ENCODE results near the gene KLHDC8A.
A peak's percentile ranks its signal among the peaks of the same experiment; 100 is the strongest.
"Not testable (repeated sequence)": the region's sequence is repeated elsewhere in the genome, so short reads cannot be mapped to it uniquely, and the experiment has no call there.

The KLHDC8A gene, protein sequence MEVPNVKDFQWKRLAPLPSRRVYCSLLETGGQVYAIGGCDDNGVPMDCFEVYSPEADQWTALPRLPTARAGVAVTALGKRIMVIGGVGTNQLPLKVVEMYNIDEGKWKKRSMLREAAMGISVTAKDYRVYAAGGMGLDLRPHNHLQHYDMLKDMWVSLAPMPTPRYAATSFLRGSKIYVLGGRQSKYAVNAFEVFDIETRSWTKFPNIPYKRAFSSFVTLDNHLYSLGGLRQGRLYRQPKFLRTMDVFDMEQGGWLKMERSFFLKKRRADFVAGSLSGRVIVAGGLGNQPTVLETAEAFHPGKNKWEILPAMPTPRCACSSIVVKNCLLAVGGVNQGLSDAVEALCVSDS

DNA sequence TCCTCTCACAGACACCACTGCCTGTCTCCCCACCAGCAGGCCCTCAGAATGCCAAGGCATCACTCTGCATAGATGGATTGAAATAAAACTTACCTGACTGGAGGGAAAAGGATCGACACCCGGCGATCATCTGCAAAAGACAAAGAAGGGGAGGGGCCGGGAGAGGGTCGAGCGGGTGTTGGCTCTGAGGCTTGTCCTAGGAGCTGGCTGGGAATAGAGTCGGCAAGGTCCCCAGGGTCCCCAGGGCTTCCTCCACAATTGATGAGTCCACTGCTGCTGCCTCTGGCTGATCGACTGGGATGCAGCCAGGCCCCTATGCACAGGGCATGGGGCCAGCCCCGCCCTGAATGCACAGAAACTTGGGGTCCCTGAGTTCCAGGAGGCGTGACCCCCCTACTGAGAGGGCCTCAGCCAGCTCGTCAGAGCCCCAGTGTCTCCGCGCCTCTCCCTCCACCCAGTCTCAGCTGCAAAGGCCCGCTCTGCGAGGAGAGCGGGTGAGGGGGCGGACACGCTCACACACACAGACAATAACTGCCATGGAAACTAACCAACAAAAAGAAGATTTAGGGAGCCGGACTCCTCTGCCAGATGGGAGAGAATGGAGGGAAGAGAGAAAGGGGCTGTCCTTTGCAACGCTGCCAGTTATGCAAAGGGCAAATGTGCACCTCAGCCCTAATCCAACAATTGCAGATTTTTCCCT, at the start of gene KLHDC8A:
Gene KLHDC8A (minus strand): TSS at position 483 of the 700 bp plus-strand sequence. CDS start 13,318 bp downstream, outside the sequence.
- DNase-seq, result no peak

DNA sequence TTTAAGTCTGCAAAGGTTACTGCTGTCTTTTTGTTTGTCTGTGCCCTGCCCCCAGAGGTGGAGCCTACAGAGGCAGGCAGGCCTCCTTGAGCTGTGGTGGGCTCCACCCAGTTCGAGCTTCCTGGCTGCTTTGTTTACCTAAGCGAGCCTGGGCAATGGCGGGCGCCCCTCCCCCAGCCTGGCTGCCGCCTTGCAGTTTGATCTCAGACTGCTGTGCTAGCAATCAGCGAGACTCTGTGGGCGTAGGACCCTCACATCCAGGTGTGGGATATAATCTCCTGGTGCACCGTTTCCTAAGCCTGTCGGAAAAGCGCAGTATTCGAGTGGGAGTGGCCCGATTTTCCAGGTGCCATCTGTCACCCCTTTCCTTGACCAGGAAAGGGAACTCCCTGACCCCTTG, 49.5 kb upstream of the KLHDC8A start:
- DNase-seq, result not testable (repeated sequence)

DNA sequence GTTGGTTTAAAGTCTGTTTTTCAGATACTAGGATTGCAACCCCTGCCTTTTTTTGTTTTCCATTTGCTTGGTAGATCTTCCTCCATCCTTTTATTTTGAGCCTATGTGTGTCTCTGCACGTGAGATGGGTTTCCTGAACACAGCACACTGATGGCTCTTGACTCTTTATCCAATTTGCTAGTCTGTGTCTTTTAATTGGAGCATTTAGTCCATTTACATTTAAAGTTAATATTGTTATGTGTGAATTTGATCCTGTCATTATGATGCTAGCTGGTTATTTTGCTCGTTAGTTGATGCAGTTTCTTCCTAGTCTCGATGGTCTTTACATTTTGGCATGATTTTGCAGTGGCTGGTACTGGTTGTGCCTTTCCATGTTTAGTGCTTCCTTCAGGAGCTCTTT, 47.8 kb upstream of the KLHDC8A start:
- DNase-seq, result not testable (repeated sequence)

DNA sequence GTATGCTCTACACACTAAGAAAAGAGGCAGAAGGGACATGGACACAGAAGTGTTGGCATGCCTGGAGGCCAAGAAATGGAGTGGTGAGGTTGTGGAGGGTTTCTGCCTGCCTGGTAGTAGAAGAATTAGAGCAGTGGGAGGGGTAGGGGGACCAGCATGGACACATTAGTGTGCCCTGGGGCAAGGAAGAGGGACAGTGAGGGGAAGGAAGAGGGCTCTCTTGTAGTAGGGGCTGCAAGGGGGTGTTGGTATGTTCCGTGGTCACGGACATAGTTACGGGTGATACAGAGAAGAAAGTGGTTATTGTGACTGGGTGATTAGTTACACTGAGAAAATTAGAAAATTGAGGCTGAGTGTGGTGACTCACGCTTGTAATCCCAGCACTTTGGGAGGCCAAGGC, 41.9 kb upstream of the KLHDC8A start:
- DNase-seq, result no peak

DNA sequence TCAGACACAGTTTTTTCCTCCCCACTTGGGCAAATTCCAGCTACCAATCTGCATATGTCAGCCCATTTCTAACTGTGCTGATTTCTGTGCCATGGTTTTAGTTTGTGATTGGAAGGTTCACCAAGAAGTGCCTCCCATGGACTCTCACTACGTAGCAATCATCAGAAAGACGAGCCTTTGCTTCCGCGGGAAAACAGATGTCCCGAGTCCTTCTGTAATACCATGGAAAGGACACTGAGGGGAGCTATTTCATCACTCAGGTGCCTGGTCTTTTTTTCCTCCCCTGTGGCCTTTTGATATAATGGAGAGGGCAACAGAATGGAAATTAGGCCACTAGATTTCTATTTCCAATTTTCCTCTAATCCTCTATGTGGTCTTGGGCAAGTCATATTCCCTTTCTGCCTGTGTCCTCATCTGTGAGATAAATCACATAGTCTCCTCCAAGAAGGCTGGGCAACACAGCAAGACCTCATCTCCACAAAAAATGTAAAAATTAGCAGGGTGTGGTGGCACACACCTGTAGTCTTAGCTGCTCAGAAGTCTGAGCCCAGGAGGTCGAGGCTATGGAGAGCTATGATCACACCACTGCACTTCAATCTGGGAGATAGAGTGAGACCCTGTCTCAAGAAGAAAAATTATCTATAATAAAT, 40.4 kb upstream of the KLHDC8A start:
- DNase-seq, result peak; percentile 29

DNA sequence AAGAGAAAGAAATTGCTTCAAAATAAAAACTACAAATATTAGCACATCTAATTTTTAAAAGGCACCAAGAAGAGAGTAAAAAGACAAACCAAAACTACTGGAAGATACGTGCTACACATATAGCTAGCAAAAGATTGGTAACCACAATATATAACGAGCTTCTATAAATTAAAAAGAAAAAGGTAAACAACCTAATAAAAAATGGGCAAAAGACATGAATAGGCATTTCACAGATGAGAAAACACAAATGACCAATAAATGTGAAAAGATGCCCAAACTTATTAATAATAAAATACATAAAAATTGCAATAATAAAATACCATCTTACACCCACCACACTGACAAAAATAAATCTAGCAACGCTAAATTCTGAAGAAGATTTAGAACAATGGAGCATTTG, 38.9 kb upstream of the KLHDC8A start:
- DNase-seq, result no peak

DNA sequence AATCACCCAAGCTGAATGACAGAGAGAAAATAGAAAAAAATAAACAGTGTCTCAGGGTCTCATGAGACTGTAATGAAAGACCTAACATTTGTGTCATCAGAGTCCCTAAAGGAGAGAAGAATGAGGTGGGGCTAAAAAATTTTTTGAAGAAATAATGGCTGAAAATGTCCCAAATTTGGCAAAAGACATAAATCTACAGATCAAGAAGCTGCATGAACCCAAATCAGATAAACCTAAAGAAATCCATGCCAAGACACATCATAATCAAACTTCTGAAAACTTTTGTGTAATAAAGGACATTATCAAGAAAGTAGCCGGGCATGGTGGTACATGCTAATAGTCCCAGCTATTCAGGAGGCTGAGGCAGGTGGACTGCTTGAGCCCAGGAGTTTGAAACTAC, 35.9 kb upstream of the KLHDC8A start:
- DNase-seq, result no peak

DNA sequence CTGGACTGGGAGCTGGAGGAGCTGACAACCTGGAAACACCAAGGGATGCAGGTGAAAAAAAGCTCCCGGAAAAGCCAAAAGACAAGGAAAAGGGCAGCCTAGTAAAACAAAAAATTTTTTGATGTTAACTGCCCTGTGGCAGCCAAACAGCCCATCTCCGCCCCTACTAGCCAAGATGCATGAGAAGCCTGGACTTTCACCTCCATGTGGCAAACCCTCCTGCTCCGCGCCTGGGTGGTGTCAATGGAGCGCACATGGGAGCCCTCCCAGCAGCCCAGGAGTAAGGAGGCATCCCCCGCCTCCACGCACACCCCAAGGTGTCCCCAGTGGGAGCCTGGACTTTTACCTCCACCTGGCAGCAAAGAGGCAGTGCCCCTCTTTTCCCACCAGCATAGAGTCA, 34.7 kb upstream of the KLHDC8A start:
- no peak for DNase-seq

DNA sequence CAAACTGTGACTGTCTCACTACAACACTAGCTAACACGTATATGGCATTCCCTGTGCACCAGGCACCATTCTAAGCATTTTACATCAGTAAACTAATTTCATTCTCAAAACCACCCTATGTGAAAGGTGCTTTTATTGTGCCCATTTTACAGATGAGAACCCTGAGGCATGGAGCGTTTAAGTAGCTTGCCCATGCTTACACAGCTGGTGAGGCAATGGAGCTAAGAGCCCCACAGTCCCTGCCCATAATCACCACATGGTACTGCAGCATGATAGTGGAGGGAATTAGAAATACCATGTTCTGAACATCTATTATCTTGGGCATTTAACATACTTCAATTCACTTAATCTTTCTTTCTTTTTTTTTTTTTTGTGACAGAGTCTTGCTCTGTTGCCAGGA, 31.1 kb upstream of the KLHDC8A start:
- no peak for DNase-seq

DNA sequence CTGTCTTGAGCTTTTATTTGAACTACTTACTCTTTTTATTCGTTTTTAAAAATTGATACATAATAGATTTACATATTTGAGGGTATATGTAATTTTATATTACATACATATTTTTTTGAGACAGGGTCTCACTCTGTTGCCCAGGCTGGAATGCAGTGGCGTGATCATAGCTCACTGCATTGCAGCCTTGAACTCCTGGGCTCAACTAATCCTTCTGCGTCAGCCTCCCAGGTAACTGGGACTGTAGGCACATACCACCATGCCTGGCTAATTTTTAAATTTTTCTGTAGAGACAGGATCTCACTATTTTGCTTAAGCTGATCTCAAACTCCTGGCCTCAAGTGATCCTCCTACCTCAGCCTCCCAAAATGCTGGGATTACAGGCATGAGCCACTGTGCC, 26.3 kb upstream of the KLHDC8A start:
- DNase-seq, result not testable (repeated sequence)

DNA sequence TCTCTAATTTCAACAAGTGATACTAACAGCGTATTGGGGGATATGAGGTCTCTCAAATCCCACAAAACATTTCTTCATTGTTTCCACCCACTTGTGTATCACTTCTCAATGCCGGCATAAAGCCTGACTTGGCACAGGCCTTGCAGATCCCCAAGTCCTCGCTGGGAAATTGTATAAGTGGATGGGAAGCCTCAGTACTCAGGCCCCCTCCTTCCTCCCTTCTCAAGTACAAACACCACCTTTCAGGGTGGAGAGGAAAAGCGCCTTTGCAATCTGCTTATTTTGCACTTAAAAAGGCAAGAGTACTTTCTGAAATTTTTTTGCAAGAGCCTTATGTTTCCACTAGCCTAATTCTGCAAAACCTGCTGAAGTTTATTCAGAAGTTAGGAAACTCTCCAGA, 25.8 kb upstream of the KLHDC8A start:
- DNase-seq, result no peak

DNA sequence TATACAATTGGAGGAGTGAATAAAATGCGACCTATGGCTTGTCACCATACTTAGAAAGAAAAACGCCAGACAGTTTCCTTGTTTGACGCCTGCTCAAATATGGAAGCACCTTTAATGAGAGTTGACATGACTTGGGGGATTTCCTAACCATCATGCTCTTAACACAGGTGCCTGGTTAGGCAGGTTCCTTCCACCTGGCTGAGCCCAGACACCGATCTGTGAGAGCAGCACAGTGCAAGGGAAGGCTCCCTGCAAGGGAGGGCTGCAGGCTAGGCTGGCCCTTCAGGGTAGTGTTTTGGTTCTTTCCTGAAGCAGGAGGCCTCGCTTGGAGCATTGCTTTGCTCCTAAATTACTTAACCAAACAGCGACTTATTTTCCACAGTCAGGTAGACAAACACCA, 24.6 kb upstream of the KLHDC8A start:
- DNase-seq, result no peak

DNA sequence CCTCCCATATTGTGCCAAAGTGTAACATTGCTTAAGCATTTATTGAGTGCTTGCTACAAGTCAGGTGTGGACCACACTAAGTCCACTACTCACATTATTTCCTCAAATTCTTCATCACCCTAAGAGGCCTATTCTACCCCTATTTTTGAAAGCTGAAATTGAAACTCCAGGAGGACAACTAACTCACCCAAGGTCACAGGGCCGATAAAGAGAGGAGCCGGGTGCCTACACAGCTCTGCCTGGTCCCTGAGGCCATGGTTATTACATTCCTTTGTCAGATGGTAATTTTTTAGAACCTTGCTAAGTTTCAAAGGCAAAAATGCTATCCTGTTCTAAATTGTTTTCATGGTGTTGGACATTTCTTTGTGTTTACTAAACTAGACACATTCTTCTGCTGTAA, 24.2 kb upstream of the KLHDC8A start:
- no peak for DNase-seq

DNA sequence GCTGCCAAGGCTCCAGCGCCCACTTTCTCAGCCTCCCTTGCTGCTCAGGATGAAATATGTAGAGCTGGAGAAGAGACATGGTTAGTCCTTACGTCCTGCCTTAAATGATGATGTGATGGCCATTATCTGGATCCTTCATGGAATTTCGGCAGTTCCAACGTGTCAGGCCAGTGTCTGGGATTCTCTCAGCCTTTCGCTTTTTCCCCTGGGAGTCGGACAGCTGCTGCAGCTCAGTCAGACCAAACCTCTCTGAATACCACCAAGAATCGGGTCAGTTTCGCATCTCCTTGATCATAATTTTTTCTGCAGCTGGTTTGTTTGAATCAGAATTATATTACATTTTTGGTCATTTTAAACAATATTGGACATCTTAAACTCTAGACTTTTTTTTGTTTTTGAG, 22.3 kb upstream of the KLHDC8A start:
- DNase-seq, result no peak

DNA sequence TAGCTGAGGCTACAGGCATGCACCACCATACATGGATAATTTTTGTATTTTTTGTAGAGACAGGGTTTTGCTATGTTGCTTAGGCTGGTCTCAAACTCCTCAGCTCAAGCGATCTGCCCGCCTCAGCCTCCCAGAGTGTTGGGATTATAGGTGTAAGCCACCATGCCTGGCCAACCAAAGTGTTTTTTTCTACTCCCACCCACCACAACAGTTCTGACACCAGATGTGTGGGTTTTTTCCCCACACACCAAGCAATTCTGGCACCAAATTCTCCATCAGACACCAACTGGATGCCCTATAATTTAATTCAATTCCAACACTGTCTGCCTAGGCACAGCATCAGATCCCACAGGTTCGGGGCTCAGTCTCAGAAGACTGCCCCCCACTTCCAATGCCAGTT, 20.6 kb upstream of the KLHDC8A start:
- no peak for DNase-seq

DNA sequence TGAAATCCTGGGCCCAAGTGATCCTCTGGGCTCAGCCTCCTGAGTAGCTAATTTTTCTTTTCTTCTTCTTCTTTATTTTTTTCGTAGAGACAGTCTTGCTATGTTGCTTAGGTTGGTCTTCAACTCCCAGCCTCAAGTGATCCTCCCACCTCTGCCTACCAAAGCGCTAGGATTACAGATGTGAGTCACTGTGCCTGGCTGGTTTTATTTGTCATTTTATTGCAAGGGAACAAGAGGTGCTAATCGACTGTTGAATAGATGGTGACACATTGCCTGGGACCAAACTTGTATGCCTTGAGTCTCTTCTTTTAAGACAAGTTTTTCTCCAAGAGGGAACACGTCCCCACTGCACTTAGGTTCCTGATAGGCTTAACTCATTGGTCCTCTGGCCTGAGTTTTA, 20.0 kb upstream of the KLHDC8A start:
- no peak for DNase-seq

DNA sequence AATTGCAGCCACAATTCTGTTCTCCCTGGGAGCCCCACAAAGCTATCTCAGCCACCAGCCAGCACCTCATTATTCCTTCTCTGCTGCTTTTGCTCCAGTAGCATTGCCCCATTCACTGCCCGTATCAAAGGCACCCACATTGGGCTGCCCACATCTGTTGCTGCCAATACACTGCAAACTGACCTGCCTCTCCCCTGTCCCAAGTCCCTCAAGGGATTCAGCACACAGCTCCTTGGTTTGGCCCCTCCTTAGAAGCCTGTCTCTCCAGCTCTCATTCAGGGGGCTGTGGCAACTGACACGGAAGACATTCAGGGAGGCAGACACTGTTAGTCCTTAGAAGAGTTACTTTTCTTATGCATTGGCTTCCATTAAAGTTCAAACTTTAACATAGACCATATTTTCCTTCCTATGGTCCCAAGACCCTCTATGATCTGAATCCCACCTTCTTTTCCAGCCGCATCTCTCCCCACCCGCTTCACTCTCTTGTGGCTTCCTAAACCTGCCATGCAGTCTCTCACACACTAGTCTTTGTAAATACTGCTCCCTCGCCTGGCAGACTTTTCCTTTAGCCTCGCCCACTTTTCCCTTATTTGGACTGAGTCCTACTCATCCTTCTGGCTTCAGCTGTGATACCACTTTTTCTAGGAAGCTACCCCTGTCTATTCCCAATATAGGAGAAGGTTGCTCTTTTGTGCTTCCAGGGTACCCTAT, 19.3 kb upstream of the KLHDC8A start:
- DNase-seq, result no peak

DNA sequence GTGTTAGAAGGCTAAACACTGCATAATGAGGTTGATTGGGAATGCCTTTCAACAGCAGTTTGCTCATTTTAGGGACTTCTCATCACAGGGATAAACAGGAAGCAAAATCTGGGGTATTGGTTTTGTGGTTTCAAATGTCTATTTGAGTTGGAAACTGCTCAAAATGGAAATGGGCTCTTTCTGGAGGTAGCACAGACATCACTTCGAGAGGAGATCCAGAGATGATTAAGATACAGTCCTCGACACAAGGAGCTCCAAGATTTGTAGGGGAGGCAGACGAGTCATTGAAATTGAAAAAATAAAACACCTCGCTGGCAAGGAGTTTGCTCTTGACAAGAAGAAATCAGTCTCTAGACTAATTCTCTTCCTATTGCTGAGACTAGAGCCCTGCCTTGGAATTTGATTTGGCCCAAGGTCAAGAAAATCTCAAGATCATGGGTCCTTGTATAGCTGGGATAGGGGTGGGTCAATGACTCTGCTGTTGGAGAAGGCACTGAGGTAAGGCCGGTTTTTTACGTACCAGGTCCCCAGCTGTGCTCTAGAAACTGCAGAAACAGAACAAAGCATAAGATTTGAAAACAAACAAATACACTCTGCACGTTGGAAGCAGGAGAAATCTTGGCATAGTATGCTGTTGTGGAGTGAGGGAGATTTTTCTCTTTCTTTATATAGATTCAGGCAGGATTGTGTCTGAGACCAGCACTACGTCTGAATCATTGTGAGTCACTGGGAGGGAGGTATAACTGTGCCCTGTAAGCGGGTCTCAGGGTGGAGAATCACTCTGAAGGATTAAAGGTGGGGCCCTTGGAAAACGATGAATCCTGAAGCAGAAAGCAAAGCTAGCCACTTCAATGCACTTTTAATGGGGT, 17.7 kb upstream of the KLHDC8A start:
- DNase-seq, result no peak

DNA sequence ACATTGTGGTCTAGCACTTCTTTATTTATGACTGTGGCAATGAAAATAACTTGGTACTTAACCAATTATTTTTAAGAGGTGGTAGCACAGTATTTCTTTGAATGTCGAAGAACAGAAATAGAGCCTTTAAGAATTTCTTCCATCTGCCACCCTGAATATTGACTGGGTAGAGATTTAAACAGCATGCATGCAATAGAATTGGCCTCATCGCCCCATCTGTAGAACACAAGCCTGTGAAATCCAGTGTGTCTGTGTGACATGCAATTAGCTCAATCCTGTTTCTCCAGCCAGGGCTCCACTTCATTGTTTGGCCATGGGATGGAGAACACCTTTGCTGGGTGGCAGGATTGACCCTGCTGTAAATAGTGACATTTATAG, 17.1 kb upstream of the KLHDC8A start:
- DNase-seq, result no peak

DNA sequence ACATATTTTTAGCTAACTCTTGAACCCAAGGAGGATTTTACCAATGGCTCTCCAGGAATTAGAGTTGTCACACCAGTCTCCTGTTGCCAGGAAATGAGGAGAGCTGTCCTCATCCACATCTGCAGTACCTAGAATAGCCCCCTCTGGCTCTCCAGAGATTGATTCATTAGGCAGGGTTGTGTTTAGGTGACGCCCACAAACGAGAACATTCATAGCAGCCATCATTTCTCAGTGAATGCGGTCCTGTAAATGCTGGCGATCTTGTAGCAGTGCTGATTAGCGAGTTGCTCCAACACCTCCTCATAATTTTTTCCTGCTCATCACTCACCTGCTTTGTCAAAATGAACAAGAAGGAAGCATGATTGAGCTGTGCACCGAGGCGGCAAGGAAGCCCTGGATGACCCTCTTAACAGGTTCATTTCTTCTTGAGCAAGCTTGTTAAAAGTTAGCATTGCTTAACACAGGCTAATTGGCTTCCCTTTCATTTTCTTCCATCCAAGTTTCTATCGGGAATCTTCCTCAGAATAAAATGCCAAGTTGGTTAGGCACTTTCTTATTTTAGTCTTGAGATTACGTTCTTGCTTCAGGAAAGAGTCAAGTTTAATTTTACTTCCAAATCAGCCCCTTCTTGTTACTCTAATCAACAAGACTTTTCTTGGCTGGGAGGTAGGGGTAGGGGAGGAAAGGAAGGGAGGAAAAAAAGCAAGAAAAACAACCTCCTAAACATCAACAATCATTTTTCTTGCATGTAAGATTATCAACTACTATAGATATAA, 16.5 kb upstream of the KLHDC8A start:
- no peak for DNase-seq

DNA sequence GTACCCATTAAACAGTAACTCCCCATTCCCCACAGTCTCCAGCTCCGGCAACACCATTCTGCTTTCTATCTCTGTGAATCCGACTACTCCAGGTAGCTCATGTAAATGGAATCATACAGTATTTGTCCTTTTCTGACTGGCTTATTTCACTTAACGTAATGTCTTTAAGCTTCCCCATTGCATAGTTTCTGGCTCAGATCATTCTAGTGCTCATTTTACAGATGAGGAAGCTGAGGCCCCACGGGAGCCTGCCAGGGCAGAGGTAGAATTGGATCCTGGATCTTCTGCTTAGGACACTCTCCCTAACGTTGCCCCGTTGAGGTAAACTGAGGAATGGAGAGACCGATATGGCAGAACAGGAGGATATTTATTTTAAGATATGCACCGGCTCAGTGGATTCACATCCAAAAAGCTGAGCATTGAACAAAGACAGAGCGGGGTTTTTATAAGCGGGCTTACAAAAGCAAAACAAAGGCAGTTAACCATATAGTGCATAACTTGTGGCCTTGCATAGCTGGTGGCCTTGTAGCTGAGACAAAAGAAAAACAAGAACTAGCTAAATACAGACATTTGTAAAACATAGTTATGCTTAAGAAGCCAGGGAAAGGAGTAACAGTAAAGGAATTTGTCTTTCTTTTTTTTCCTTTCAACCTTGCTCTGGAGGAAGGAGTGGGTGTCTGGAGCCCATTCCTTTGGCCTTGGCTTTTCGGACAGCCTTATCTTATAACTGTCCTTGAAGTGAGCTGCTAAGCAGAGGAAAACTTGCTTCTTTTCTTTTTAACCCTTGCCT, 15.3 kb upstream of the KLHDC8A start:
- DNase-seq, result no peak

Data from NCI-H1417 treated with DMSO at 0.1 percent for 48 hours (cell line).